HG03066 (cell line): ENCODE measurements around the gene OR8G5.

Experiments
- ATAC-seq: cut with Tn5 transposase; IDR thresholded peaks from one replicate; pipeline ENCODE4 v1.9.1; 2021; ENCODE audit warnings: low read depth; ENCODE audit not compliant: unreplicated experiment

The OR8G5 gene

DNA sequence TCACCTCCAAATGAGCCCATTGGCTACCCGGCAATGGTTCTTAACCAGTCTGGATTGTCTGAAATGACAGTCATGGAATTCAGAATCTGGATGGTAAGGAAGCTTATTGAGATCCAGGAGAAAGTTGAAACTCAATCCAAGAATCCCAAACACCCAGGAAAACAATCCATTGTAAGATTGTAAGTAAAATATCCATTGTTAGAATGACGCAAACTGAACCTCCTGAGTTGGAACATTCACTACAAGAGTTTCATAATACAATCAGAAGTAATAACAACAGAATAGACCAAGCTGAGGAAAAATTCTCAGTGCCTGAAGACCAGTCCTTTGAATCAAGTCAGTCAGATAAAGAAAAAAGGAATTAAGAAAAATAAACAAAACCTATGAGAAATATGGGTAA, 22.1 kb downstream of the OR8G5 start:
- no peak for ATAC-seq

DNA sequence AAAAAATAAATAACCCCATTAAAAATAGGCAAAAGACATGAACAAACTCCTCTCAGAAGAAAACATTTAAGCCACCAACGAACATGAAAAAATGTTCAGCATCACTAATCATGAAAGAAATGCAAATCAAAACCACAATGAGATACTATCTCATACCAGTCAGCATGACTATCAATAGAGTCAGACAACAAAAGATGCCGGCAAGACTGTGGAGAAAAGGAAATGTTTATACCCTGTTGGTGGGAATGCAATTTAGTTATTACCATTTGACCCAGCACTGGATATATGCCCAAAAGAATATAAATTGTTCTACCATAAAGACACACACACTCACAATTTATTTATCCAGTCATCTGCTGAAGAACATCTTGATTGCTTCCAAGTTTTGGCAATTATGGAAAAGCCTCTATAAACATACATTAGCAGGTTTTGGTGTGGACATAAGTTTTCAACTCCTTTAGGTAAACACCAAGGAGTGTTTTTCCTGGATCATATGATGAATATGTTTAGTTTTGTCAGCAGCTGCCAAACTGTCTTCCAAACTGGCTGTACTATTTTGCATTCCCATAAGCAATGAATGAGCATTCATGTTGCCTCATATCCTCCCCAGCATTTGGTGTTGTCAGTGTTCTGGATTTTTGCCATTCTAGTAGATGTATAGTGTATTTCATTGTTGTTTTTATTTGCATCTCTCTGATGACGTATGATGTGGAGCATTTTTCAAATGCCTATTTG, 29.6 kb downstream of the OR8G5 start:
- no peak for ATAC-seq

DNA sequence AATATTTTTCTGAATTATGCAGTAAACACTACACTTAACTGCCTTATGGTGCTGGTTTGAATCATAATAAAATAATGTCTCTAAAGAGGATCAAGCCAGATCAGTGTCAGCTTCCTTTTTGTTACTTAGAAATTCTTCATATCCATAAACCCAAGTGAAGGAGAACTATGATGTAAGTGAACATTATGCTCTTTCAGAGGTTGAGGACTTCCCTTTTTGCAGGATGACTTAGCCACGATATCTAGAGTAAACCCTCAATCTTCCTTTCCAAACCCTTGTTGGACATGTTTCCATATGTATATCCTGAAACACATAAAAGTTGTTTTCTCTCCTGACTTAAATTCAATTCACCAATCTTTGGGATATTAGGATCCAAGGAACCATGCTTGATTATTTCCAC, 38.5 kb downstream of the OR8G5 start:
- no peak for ATAC-seq

DNA sequence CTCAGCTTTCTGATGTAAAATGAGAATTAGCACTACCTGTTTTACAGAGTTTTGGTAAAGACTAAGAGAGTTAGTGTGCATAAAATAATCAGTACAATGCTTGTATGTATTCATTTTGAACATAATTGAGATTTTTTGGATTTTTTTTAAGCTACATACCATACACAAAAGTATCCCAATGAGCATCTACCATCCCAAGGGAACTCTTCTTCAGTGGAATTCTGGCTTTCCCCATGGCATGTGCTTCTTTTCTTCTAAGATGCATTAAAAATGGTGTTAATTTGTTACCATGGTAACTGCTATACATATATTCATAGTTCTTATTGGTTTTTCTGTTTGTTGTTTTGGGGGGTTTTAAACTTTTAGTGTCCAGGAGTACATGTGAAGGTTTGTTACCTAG, 39.8 kb downstream of the OR8G5 start:
- ATAC-seq: no peak

DNA sequence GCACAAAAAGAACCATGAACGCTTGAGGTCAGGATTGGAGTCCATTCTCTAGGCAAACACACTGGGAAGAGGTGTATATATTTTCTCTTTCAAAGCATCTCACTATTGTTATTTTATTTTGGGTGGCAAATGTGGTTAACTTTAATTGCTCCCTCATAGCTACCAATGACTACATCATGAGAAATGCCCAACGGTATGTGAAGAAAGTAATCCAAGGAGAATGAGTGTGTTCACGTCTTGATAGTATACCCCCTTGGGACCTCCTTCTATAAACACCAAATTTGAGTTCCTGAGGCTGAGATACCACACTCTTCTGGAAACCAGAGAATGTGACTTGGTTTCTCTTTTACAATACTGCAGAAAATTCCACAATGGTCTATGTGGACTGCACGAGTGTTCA, 41.7 kb downstream of the OR8G5 start:
- ATAC-seq: no peak

DNA sequence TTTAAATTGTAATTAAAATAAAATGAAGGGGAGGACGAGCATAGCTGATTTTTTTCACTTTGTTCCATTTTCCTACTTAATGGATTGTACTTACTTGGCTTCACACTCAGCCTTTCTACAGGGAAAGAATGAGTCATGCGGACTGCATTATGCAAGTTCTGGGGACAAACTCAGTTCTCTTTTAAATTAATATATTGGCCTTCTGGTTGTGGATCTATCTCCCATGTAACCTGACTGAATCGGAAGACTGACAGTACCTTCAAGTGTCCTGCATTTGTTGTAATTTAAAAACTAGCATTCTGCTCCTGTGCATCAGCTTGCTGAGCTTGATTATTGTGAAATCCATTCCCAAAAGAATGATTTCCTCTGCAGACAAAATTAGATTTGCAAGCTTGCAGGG, 45.4 kb downstream of the OR8G5 start:
- ATAC-seq: no peak

DNA sequence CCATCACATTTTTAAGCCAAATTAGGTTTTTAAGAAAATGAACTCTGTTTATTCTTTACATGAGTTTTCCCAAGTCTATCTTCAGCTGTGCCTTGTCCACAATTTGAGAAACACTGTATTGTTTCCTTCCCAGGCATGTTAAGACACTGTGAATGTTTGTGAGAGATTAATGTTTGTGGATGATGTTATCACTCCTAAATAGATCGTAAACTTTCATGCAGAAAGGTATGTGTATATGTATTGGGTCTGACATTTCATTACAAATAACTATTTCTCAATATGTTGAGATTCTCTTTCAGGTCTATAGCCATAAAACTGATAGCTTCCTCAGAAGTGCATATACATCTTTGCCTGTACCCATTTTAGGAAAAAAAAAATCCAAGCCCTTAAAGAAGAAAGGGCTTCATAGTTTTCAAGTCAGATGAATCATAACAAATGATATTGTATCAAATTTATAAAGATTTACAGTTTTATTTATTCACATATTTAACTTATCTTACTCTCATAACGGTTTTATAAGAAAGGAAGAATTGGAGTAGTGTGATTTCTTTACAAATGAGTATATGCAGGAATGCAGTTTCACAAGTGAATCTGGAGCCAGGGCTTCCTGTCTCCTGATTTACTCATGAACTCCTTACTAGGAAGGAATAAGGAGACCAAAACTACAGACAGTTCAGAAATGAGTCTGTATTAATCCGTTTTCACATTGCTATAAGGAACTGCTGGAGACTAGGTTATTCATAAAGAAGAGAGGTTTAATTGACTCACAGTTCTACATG, 46.4 kb downstream of the OR8G5 start:
- no peak for ATAC-seq

DNA sequence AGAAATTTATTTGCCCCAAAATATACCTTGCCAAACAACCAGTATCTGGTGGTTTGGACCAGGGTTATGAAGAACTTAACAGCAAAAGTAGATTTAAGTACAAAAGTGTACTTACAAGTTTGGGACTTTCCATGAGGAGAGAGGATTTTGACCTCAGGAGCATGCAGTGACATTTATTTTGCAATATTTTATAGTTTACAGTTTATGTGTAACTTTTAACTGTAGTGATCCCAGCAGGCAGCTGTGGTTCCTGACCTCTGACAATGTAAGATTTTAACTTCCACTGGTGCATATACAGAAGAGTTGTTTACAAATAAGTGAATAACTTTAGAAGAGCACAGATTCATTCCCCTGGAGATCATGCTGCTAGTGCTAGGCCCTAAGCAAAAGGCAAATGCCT, 50.9 kb downstream of the OR8G5 start:
- ATAC-seq: no peak

DNA sequence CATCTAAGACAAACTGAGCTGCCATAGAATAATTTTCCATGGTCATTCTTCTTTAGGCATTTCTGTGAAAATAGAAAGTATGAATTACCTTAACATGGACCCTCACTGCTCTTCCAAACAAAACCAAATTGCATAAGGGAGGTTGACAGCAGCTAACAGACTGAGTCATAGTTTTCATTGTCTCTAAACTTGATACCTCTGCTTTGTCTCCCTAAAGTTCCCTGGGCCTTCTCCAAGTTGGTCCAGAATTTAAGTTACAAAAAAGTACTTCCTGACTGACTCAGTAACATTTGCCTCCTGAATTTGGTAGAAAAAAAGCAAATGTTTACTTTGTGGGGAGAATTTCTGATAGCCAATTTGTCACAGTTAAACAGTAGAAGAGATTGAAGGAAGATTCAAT, 54.5 kb downstream of the OR8G5 start:
- ATAC-seq: no peak

DNA sequence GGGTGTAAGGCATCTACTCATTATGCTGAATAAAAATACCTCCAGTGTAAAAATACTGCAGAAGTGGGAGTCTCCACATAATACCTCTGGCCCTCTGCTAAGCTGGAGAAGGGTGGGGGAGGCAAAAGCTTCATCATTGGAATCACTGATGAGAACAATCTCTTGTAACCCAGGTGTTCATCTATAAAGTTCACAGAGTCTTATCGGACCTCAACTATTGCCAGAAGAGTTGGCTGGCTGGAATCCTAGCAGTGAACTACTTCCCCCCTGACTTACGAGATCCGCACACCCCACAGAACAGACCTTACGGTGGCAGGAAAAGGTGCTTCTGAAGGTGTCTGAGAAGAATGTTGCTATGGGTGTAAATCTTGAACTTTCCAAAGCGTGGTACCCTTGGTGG, 55.1 kb downstream of the OR8G5 start:
- ATAC-seq: no peak

DNA sequence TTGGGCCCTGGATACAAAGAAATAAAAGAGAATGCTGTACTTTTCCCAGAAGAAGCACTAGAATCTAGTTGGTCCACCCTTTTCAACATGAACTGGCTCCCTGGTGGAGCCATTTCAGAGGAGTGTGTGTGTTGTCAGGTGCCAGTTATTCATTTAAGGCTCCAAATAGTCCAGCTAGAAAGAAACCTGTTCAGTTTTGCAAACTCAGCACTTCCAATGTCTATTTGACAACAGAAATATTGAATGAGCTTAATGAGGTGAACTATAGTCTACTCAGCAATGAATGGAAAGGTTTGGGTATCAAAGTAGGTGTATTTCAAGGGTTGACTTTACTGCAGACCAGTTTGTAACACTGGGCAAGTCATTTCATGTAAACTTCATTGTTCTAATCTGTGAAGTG, 55.5 kb downstream of the OR8G5 start:
- no peak for ATAC-seq

DNA sequence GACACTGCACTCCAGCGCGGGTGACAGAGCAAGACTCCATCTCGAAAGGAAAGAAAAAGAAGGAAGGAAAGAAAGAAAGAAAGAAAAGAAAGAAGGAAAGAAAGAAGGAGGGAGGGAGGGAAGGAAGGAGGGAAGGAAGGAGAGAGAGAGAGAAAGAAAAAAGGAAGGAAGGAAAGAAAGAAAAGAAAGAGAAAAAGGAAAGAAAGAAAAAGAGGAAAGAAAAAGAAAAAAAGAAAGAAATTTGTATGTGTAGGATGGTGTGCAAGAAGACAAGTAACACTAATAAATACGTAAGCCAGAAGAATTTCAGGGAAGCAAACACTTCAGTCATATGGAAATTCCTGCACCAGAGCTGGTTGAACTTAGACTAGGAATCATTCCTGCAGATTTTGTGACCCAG, 57.0 kb downstream of the OR8G5 start:
- ATAC-seq: no peak

DNA sequence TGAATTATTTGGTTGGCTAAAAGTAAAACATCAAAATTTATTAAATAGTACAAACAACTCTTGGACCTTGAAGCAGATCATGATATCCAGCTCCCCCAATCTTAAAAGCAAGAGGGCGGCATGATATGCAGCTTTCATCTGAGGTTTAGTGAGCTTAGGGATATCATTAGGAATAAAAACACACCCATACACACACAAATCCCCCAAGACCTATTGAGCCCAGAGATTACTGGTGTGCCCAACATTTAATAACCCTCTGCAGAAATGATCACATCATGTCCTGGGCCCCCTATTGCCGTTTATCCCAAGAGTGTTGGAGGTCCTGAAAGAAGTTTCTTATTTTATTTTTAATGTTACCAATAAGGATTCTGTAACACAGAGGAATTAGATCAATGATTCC, 57.7 kb downstream of the OR8G5 start, which contains the start of gene OR8D1:
TSS of gene OR8D1 (minus strand) at position 101 of the 400 bp plus-strand sequence. CDS start 3,183 bp downstream, outside the sequence.
- ATAC-seq: no peak

DNA sequence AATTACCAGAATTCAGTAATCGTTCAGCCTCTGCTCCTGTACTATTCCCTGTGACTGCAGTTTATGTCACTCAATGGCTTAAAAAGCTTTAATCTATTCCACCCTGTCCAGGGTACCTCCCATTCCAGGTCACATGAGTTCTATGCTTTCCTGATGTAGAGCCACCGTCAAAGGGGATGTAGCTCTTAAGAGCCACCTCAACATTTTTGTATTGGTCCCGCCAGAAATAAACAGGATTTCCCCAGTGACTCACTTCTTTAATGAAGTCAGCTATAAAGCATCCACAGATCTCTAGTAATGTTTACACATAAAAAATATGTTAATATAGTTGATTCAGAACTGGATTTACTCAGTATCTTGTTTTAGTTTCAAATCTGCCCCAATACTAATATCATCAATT, 58.9 kb downstream of the OR8G5 start:
- no peak for ATAC-seq
